NCI-H2227 treated with DMSO at 0.1 percent for 48 hours (cell line): Measurements from ENCODE around the gene TPO.
"Not testable (repeated sequence)": the region's sequence is repeated elsewhere in the genome, so short reads cannot be mapped to it uniquely, and the experiment has no call there.

Source experiments
- DNase-seq: peaks from one replicate; lab custom pipeline; 2025; lab: John Stamatoyannopoulos, UW

TPO gene

GRCh38 chr2:1413156-1413710, at the start of gene TPO:
Gene TPO (plus strand): TSS chr2:1413463. CDS start chr2:1414409, 946 bp downstream.
- DNase-seq = no peak

- DNase-seq = no peak
Measured at GRCh38 chr2:1366546-1367134, 46.6 kb upstream of the TPO start.

GRCh38 chr2:1367601-1368000, 45.7 kb upstream of the TPO start:
- no peak for DNase-seq

GRCh38 chr2:1369905-1370304, 43.4 kb upstream of the TPO start:
- no peak for DNase-seq

GRCh38 chr2:1370461-1370860, 42.8 kb upstream of the TPO start:
- no peak for DNase-seq

GRCh38 chr2:1371082-1371481, 42.2 kb upstream of the TPO start:
- DNase-seq = no peak

- DNase-seq = no peak
Measured at GRCh38 chr2:1373830-1374229, 39.4 kb upstream of the TPO start.

GRCh38 chr2:1374287-1374686, 39.0 kb upstream of the TPO start:
- no peak for DNase-seq

GRCh38 chr2:1375794-1376193, 37.5 kb upstream of the TPO start:
- DNase-seq = no peak

GRCh38 chr2:1377473-1377872, 35.8 kb upstream of the TPO start:
- no peak for DNase-seq

- no peak for DNase-seq
Measured at GRCh38 chr2:1378456-1379150, 34.7 kb upstream of the TPO start.

GRCh38 chr2:1381644-1382043, 31.6 kb upstream of the TPO start:
- no peak for DNase-seq

GRCh38 chr2:1387954-1388725, 25.1 kb upstream of the TPO start:
- DNase-seq = not testable (repeated sequence)

- DNase-seq = not testable (repeated sequence)
Measured at GRCh38 chr2:1390118-1390517, 23.1 kb upstream of the TPO start.

- no peak for DNase-seq
Measured at GRCh38 chr2:1393321-1393720, 19.9 kb upstream of the TPO start.

GRCh38 chr2:1394709-1395408, 18.4 kb upstream of the TPO start:
- no peak for DNase-seq

GRCh38 chr2:1397350-1397749, 15.9 kb upstream of the TPO start:
- no peak for DNase-seq

GRCh38 chr2:1398191-1398590, 15.1 kb upstream of the TPO start:
- DNase-seq = no peak

GRCh38 chr2:1400943-1401735, 12.1 kb upstream of the TPO start:
- DNase-seq = no peak

GRCh38 chr2:1402064-1402463, 11.2 kb upstream of the TPO start:
- no peak for DNase-seq

- DNase-seq = no peak
Measured at GRCh38 chr2:1403565-1403964, 9.7 kb upstream of the TPO start.
